ENCODE results near the gene NSUN4. TPM values are rescaled to one million over a fixed set of nuclear protein-coding genes. Genes with fewer than 3 reads are reported as not detected.

The NSUN4 gene
- total and polyA plus RNA-seq, 9 of the 15 experiments (the other 6 are each of a cell fraction or from before 2014, with no cell fraction given), result 33.4 to 60.2 (median 46.3) TPM

GRCh38 chr1:46303872-46304326 lies 36.7 kb upstream of the NSUN4 start (continued):
- TF ChIP-seq ZFP91 (CRISPR knock-in tag; IDR thresholded peaks at IDR 0.05) (no peak; the same call in 1 of the 2 replicates), ZNF140 (CRISPR knock-in tag; IDR thresholded peaks at IDR 0.05) (no peak), TAF9B (IDR thresholded peaks at IDR 0.05; ENCODE audit: partially characterized antibody) (peak; percentile 17), CAMTA2 (CRISPR knock-in tag; conservative IDR thresholded peaks at IDR 0.05) (no peak), BRCA1 (IDR thresholded peaks at IDR 0.05) (no peak), BRCA1 (CRISPR knock-in tag; IDR thresholded peaks at IDR 0.05) (no peak), ZNF175 (CRISPR knock-in tag; IDR thresholded peaks at IDR 0.05; ENCODE audit: low read depth) (peak; percentile 4; the same call in 1 of the 2 replicates), MEIS2 (IDR thresholded peaks at IDR 0.05; ENCODE audit: partially characterized antibody) (no peak), ELK3 (CRISPR knock-in tag; IDR thresholded peaks at IDR 0.05) (no peak), SMARCB1 (IDR thresholded peaks at IDR 0.05; ENCODE audit: insufficient read length, low read depth) (no peak), BCLAF1 (IDR thresholded peaks at IDR 0.05; ENCODE audit: borderline replicate concordance in 1 of 2, control insufficient read depth in 1 of 2, low read depth in 2 of 2, low read length in 1 of 2) (peak in 1 of 2 experiments; percentile 78; a peak in 1 of 4 replicates), ZBTB17 (CRISPR knock-in tag; IDR thresholded peaks at IDR 0.05) (no peak), NCOA4 (IDR thresholded peaks at IDR 0.05; ENCODE audit: partially characterized antibody) (no peak), ZBED1 (IDR thresholded peaks at IDR 0.05) (no peak), IFI16 (CRISPR knock-in tag; IDR thresholded peaks at IDR 0.05) (no peak), FOXK2 (conservative IDR thresholded peaks at IDR 0.05 in 1 of 2, IDR thresholded peaks at IDR 0.05 in 1 of 2; ENCODE audit: low read depth in 2 of 2) (no peak), YY1 (IDR thresholded peaks at IDR 0.05; ENCODE audit: borderline replicate concordance in 1 of 3, control insufficient read depth in 1 of 3, extremely low read depth in 1 of 3, insufficient read depth in 3 of 3, insufficient read length in 1 of 3, insufficient replicate concordance in 2 of 3, low read depth in 1 of 3, low read length in 2 of 3) (no peak), SOX6 (IDR thresholded peaks at IDR 0.05) (no peak), PHF8 (IDR thresholded peaks at IDR 0.05; ENCODE audit: borderline replicate concordance, low read length) (no peak)
